Aorta (tissue), 5 donors: Measurements from ENCODE around the gene RUFY2. TPM values are rescaled to one million over a fixed set of nuclear protein-coding genes. Genes with fewer than 3 reads are reported as not detected.

Experiments used
- ATAC-seq: fragments of 200-7000 bp; cut with Tn5 transposase; one replicate; pipeline ENCODE4 v1.9.1; 2022; ENCODE audit warnings: moderate library complexity; ENCODE audit not compliant: low FRiP score
- DNase-seq, 2 donors: peaks; one replicate each; pipeline ENCODE4 v3.0.0-alpha.2; 2020
- H3K27ac ChIP-seq, 2 donors: one replicate each; pipeline ENCODE4 v1.5.1; 2013; ENCODE audit warnings: low read length in 2 of 2, mild to moderate bottlenecking in 2 of 2, moderate library complexity in 2 of 2, control low read depth in 1 of 2, inconsistent platforms in 1 of 2, low read depth in 1 of 2
- H3K27me3 ChIP-seq, 2 donors: one replicate each; pipeline ENCODE4 v1.6.1; 2013; ENCODE audit warnings: control low read depth in 1 of 2, low read length in 1 of 2, mild to moderate bottlenecking in 1 of 2, moderate library complexity in 1 of 2; ENCODE audit not compliant: insufficient read depth in 2 of 2, control insufficient read depth in 1 of 2
- H3K36me3 ChIP-seq, 2 donors: one replicate each; pipeline ENCODE4 v1.6.1; 2013; ENCODE audit warnings: control low read depth in 1 of 2, low read length in 1 of 2, mild to moderate bottlenecking in 1 of 2; ENCODE audit not compliant: insufficient read depth in 2 of 2, control insufficient read depth in 1 of 2
- H3K4me1 ChIP-seq, 2 donors: one replicate each; pipeline ENCODE4 v1.6.1; 2013; ENCODE audit warnings: low read length in 2 of 2, control low read depth in 1 of 2, mild to moderate bottlenecking in 1 of 2, moderate library complexity in 1 of 2; ENCODE audit not compliant: insufficient read depth in 2 of 2, control insufficient read depth in 1 of 2
- H3K4me3 ChIP-seq, 2 donors: one replicate each; pipeline ENCODE4 v1.5.1; 2013; ENCODE audit warnings: low read length in 2 of 2, control low read depth in 1 of 2, mild to moderate bottlenecking in 1 of 2
- H3K9me3 ChIP-seq: one replicate; pipeline ENCODE4 v1.6.1; 2013; ENCODE audit warnings: mild to moderate bottlenecking, low read length; ENCODE audit not compliant: control insufficient read depth
- WGBS, 2 donors: extraction: QIAGEN DNeasy Blood & Tissue Kit; methylation state at CpG; one replicate each; pipeline ENCODE4 v1.1.7; 2013; 5-methylcytosine and 5-hydroxymethylcytosine counted together
- intact Hi-C, 2 donors: fragments of 100-400 bp; cut with DNase I; formaldehyde crosslinking; loops; one replicate each; pipeline versions ENCODE4 v1.14.2 to v1.15.0; 2022
- polyA plus RNA-seq, 2 donors: library from polyadenylated mRNA; stranded (reverse); fragments of 200-250 nt; gene quantifications; one replicate each; pipeline ENCODE4 v1.2.3, GENCODE V29; 2013
- total RNA-seq, 2 donors: library from RNA; stranded (reverse); fragmentation: NEBNext Ultra II Directional; extraction: Animal tissue kit (Norgen Biotek cat#: 25700); gene quantifications; one replicate each; pipeline ENCODE4 v1.2.1, GENCODE V29; 2021
- donor health status: healthy with polysubstance abuse.
- donor health status: Bipolar disorder and iron deficiency.
- donor health status: DM: no; HTN: no; CAD: no.
- donor health status: DM: no; HTN: no; CAD: no.
- donor health status: DM: yes; HTN: yes; CAD: no.

The RUFY2 gene
- total and polyA plus RNA-seq, 4 donors: 9.1 to 44.6 (median 23.2) TPM

DNA sequence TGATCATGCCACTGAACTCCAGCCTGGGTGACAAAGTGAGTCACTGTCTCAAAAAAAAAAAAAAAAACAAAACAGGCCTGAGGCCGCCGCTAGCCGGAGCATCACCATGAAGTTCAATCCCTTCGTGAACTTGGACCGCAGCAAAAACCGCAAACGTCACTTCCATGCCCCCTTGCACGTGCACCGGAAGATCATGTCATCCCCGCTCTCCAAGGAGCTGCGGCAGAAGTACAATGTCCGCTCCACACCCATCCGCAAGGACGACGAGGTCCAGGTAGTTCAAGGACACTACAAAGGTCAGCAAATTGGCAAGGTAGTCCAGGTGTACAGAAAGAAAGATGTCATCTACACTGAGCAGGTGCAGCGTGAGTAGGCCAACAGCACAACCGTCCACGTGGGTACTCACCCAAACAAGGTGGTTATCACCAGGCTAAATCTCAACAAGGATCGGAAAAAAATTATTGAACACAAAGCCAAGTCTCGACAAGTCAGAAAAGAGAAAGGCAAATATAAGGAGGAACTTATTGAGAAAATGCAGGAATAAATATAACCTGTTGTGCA is 17.5 kb upstream of the RUFY2 start:
- ATAC-seq (no peak), DNase-seq (no peak)
- intact Hi-C loops: no loop called here
- no peaks in the 10 kb centered on the region for H3K4me1 ChIP-seq
- no peaks in the 10 kb centered on the region for H3K36me3 ChIP-seq
- H3K4me3 ChIP-seq: no peak overlapping the region
- no peaks in the 10 kb centered on the region for H3K9me3 ChIP-seq
- no peaks in the 10 kb centered on the region for H3K27me3 ChIP-seq
- WGBS, 2 donors: 92 to 98% methylated on average over 20 of the region's 20 CpGs
- H3K27ac ChIP-seq: no peak overlapping the region

- Histone ChIP-seq H3K4me1 (no peaks in the 10 kb centered on the region), H3K27ac (no peak overlapping the region), H3K9me3 (no peaks in the 10 kb centered on the region), H3K27me3 (no peaks in the 10 kb centered on the region), H3K4me3 (no peak overlapping the region), H3K36me3 (no peaks in the 10 kb centered on the region)
- 91 to 95% methylated on average over 5 of the region's 5 CpGs for WGBS, 2 donors
- DNase-seq (no peak), ATAC-seq (no peak)
- intact Hi-C loops: no loop called here
Observed at GRCh38 chr10:68423522-68423921, 16.4 kb upstream of the RUFY2 start.

- Histone ChIP-seq H3K27ac (no peak overlapping the region), H3K36me3 (no peaks in the 10 kb centered on the region), H3K9me3 (no peaks in the 10 kb centered on the region), H3K4me1 (no peaks in the 10 kb centered on the region), H3K4me3 (no peak overlapping the region), H3K27me3 (no peaks in the 10 kb centered on the region)
- intact Hi-C loops: no loop called here
- DNase-seq (no peak), ATAC-seq (no peak)
- 89% methylated on average over 3 of the region's 3 CpGs for WGBS, 2 donors
Observed at GRCh38 chr10:68419376-68419775, 12.3 kb upstream of the RUFY2 start.

- Histone ChIP-seq H3K36me3 (no peaks in the 10 kb centered on the region), H3K9me3 (no peaks in the 10 kb centered on the region), H3K27ac (no peak overlapping the region), H3K27me3 (no peaks in the 10 kb centered on the region), H3K4me3 (no peak overlapping the region), H3K4me1 (no peaks in the 10 kb centered on the region)
- no peak for DNase-seq
- 89 to 92% methylated on average over 2 of the region's 2 CpGs for WGBS, 2 donors
- intact Hi-C loops: loop anchor here in 1 of 2 donors (10.0 kb wide), 1 partner anchor 316 kb away; the partner anchor contains the start of gene CCAR1
- ATAC-seq: no peak
Observed at GRCh38 chr10:68408898-68409518, 1.9 kb upstream of the RUFY2 start.

- peak; percentile 72 to 87 for DNase-seq
- H3K4me1 ChIP-seq: no peaks in the 10 kb centered on the region
- no peaks in the 10 kb centered on the region for H3K27me3 ChIP-seq
- peak overlapping the region; percentile 96 for H3K4me3 ChIP-seq
- intact Hi-C loops: loop anchor here in 1 of 2 donors (2.0 to 10.0 kb wide), 2 partner anchors 121 to 319 kb away; partner anchors contain the start of genes CCAR1 and SLC25A16
- WGBS, 2 donors: 0% methylated on average over 22 to 38 of the region's 38 CpGs
- H3K27ac ChIP-seq: peak overlapping the region in 1 of 2 donors; percentile 84
- no peaks in the 10 kb centered on the region for H3K36me3 ChIP-seq
- ATAC-seq: peak; percentile 78
- no peaks in the 10 kb centered on the region for H3K9me3 ChIP-seq
Observed at GRCh38 chr10:68406111-68406814, 814 bp downstream of the RUFY2 start.

DNA sequence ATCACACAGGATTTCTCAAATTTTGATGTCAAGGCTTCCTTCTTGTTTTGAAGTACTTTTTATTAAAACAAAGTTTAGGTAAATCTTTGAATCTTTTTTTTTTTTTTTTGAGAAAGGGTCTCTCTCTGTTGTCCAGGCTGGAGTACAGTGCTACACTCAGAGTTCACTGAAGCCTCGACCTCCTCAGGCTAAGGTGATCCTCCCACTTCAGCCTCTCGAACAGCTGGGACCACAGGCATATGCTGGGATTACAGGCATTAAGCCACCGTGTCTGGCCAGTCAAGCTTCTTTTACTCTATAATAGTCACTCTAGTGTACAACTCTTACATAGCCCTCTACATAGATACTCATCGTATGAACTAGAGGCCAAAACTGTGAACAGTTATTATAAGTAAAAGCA is 3.4 kb downstream of the RUFY2 start:
- WGBS, 2 donors: 80 to 86% methylated on average over 4 of the region's 4 CpGs
- Histone ChIP-seq H3K27ac (no peak overlapping the region), H3K4me3 (no peak overlapping the region), H3K4me1 (no peaks in the 10 kb centered on the region), H3K36me3 (no peaks in the 10 kb centered on the region), H3K9me3 (no peaks in the 10 kb centered on the region), H3K27me3 (no peaks in the 10 kb centered on the region)
- DNase-seq: no peak
- intact Hi-C loops: loop anchor here in 1 of 2 donors (10.0 kb wide), 1 partner anchor 321 kb away; the partner anchor contains the start of gene CCAR1
- ATAC-seq: no peak

- H3K27me3 ChIP-seq: no peaks in the 10 kb centered on the region
- H3K4me1 ChIP-seq: no peaks in the 10 kb centered on the region
- WGBS, 2 donors: 11% methylated on average over 1 of the region's 1 CpG
- intact Hi-C loops: loop anchor here in 1 of 2 donors (10.0 kb wide), 1 partner anchor 323 kb away; the partner anchor contains the start of gene CCAR1
- no peaks in the 10 kb centered on the region for H3K9me3 ChIP-seq
- no peak for ATAC-seq
- H3K27ac ChIP-seq: no peak overlapping the region
- DNase-seq: no peak
- no peaks in the 10 kb centered on the region for H3K36me3 ChIP-seq
- no peak overlapping the region for H3K4me3 ChIP-seq
Observed at GRCh38 chr10:68402276-68402675, 4.8 kb downstream of the RUFY2 start.

DNA sequence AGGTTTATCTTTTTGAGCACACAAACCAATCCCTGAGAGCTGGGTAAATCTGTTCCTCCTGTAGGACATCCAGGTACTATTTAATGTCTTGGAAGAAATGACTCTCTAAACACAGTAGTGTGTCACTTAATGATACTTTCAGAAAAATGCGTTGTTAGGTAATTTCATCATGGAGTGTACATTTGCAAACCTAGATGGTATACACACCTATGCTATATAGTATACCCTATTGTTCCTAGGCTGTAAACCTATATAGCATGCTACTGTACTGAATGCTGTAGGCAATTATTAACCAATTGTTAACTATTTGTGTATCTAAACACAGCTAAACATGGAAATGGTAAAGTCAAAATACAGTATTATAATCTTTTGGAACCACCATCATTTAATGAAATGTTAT is 10.1 kb downstream of the RUFY2 start:
- DNase-seq: no peak
- Histone ChIP-seq H3K4me3 (no peak overlapping the region), H3K27ac (no peak overlapping the region), H3K36me3 (no peaks in the 10 kb centered on the region), H3K9me3 (no peaks in the 10 kb centered on the region), H3K27me3 (no peaks in the 10 kb centered on the region), H3K4me1 (no peaks in the 10 kb centered on the region)
- no peak for ATAC-seq
- intact Hi-C loops: loop anchor here in 1 of 2 donors (10.0 kb wide), 1 partner anchor 52 kb away; no protein-coding TSS in a partner anchor
- WGBS, 2 donors: 94 to 95% methylated on average over 1 of the region's 1 CpG
